GM23338 (cell line): ENCODE data around the gene CDH12. TPM values are rescaled to one million over a fixed set of nuclear protein-coding genes. Genes with fewer than 3 reads are reported as not detected.
"Not testable (repeated sequence)": the region's sequence is repeated elsewhere in the genome, so short reads cannot be mapped to it uniquely, and the experiment has no call there.

ENCODE experiments used
- ATAC-seq: fragments of 200-7000 bp; cut with Tn5 transposase; 3 replicates; pipeline ENCODE4 v1.9.1; 2020
- DNase-seq: peaks from one replicate; pipeline ENCODE4 v3.0.0-alpha.2; 2015; ENCODE audit warnings: low spot score
- H2AFZ ChIP-seq: fragments of 200-600 bp; sonication (generic); 2 replicates; pipeline ENCODE4 v1.8.0; 2016; ENCODE audit warnings: antibody characterized with exemption, mild to moderate bottlenecking, moderate library complexity
- H3F3A ChIP-seq: fragments of 200-600 bp; sonication (generic); replicated peaks from 2 replicates; pipeline ENCODE4 v1.8.0; 2017; ENCODE audit warnings: antibody characterized with exemption, mixed run types, low read depth
- H3K27ac ChIP-seq: fragments of 200-600 bp; sonication (generic); 2 replicates; pipeline ENCODE4 v1.6.1; 2016; ENCODE audit warnings: low read depth
- H3K27me3 ChIP-seq: fragments of 200-600 bp; sonication (generic); 2 replicates; pipeline ENCODE4 v1.8.0; 2016; ENCODE audit warnings: mild to moderate bottlenecking, mixed run types, moderate library complexity; ENCODE audit not compliant: insufficient read depth
- H3K36me3 ChIP-seq: fragments of 200-600 bp; sonication (generic); 2 replicates; pipeline ENCODE4 v1.8.0; 2016; ENCODE audit warnings: mild to moderate bottlenecking; ENCODE audit not compliant: insufficient read depth
- H3K4me1 ChIP-seq: fragments of 200-600 bp; sonication (generic); 2 replicates; pipeline ENCODE4 v1.8.0; 2016; ENCODE audit warnings: mild to moderate bottlenecking, moderate library complexity; ENCODE audit not compliant: insufficient read depth
- H3K4me2 ChIP-seq: fragments of 200-600 bp; sonication (generic); 2 replicates; pipeline ENCODE4 v1.7.1; 2017; ENCODE audit warnings: mixed run types
- H3K4me3 ChIP-seq: fragments of 200-600 bp; sonication (generic); 2 replicates; pipeline ENCODE4 v1.6.1; 2016; ENCODE audit warnings: mixed run types
- H3K79me2 ChIP-seq: fragments of 200-600 bp; sonication (generic); replicated peaks from 2 replicates; pipeline ENCODE4 v1.8.0; 2017; ENCODE audit warnings: mild to moderate bottlenecking; ENCODE audit not compliant: insufficient read depth
- H3K9me2 ChIP-seq: fragments of 200-600 bp; sonication (generic); 2 replicates; pipeline ENCODE4 v1.8.0; 2017; ENCODE audit not compliant: insufficient read depth
- H4K20me1 ChIP-seq: fragments of 200-600 bp; sonication (generic); replicated peaks from 2 replicates; pipeline ENCODE4 v1.8.0; 2017; ENCODE audit warnings: mild to moderate bottlenecking; ENCODE audit not compliant: insufficient read depth
- H3K27ac Mint-ChIP-seq: 2 replicates; pipeline ENCODE4 v1.8.0; 2020; ENCODE audit warnings: inconsistent platforms, mild to moderate bottlenecking, moderate library complexity, mixed read lengths
- H3K27me3 Mint-ChIP-seq: 3 replicates; pipeline ENCODE4 v1.8.0; 2022; ENCODE audit warnings: low read depth, mild to moderate bottlenecking, moderate library complexity, mixed read lengths, inconsistent platforms; ENCODE audit not compliant: insufficient read depth, poor library complexity
- H3K36me3 Mint-ChIP-seq: 3 replicates; pipeline ENCODE4 v1.8.0; 2021; ENCODE audit warnings: low read depth, mild to moderate bottlenecking, inconsistent platforms, moderate library complexity, mixed read lengths
- H3K4me1 Mint-ChIP-seq: 3 replicates; pipeline ENCODE4 v1.8.0; 2020; ENCODE audit warnings: mild to moderate bottlenecking, inconsistent platforms, mixed read lengths
- H3K4me3 Mint-ChIP-seq: 3 replicates; pipeline ENCODE4 v1.8.0; 2021; ENCODE audit warnings: moderate library complexity, mild to moderate bottlenecking, inconsistent platforms, mixed read lengths
- H3K9me3 Mint-ChIP-seq: 3 replicates; pipeline ENCODE4 v1.8.0; 2020; ENCODE audit warnings: moderate library complexity, mild to moderate bottlenecking, inconsistent platforms, mixed read lengths
- CREB1 ChIP-seq: fragments of 250-450 bp; sonication (Bioruptor Pico); IDR thresholded peaks from 2 replicates; pipeline ENCODE4 v1.5.0; 2020; ENCODE audit warnings: low read depth, mild to moderate bottlenecking, moderate library complexity
- CTCF ChIP-seq, 2 experiments: fragments of 200-600 bp in 1 of 2; sonication (generic) in 1 of 2; conservative IDR thresholded peaks; 2 replicates each; pipeline versions ENCODE4 v1.5.1 to v1.6.1; 2016 to 2017; ENCODE audit warnings: antibody characterized with exemption in 2 of 2, low read depth in 2 of 2, mild to moderate bottlenecking in 2 of 2, moderate library complexity in 1 of 2
- ETS1 ChIP-seq: IDR thresholded peaks from 2 replicates; pipeline ENCODE4 v1.6.1; 2016; ENCODE audit warnings: antibody characterized with exemption
- EZH2 ChIP-seq: fragments of 200-600 bp; sonication (generic); IDR thresholded peaks from one replicate; pipeline ENCODE4 v1.8.0; 2017; ENCODE audit warnings: antibody characterized with exemption, mild to moderate bottlenecking, low read depth; ENCODE audit not compliant: unreplicated experiment
- EZH2phosphoT487 ChIP-seq: fragments of 200-600 bp; sonication (generic); IDR thresholded peaks from one replicate; pipeline ENCODE4 v1.8.1; 2018; ENCODE audit warnings: antibody characterized with exemption; ENCODE audit not compliant: unreplicated experiment
- NANOG ChIP-seq: IDR thresholded peaks from 2 replicates; pipeline ENCODE4 v1.6.1; 2016; ENCODE audit warnings: antibody characterized with exemption, borderline replicate concordance
- POLR2AphosphoS5 ChIP-seq: IDR thresholded peaks from 2 replicates; pipeline ENCODE4 v1.6.1; 2016; ENCODE audit warnings: antibody characterized with exemption, low read depth
- REST ChIP-seq: IDR thresholded peaks from one replicate; pipeline ENCODE4 v1.6.1; 2018; ENCODE audit warnings: antibody characterized with exemption; ENCODE audit not compliant: unreplicated experiment
- STAT1 ChIP-seq: IDR thresholded peaks from one replicate; pipeline ENCODE4 v1.6.1; 2016; ENCODE audit warnings: antibody characterized with exemption; ENCODE audit not compliant: unreplicated experiment
- polyA plus RNA-seq: library from polyadenylated mRNA; unstranded; fragments of >200 nt; fragmentation: Nextera tagmentation; extraction: Ambion mirVana; gene quantifications from 2 replicates; pipeline ENCODE4 v1.2.1, GENCODE V29; 2016
- total RNA-seq: library from RNA; depleted of rRNA; stranded (reverse); fragments of >200 nt; shearing (Covaris generic); gene quantifications from 2 replicates; pipeline ENCODE4 v1.2.3, GENCODE V29; 2014

The CDH12 gene
- total and polyA plus RNA-seq, 2 experiments from 2014 or later, result not detected

DNA sequence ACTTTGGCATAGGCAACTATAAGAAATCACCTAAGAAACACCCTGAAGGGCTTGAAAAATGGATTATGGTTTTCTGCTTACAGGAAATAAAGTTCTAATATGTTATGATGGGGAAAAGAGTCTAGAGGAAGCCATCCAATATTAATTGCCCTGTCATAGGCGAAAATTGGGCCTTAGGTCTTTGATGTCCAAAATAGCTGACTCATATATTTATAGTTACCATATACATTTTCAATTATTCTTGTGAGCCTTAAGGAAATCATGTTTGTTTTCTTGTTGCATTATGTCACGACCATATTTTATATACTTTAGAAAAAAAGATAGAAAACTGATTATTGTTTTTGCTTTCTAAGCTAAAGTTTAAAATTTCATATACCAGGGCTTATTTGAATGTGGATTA, 509.1 kb downstream of the CDH12 start (continued):
- TF ChIP-seq ETS1 (no peak), CREB1 (CRISPR knock-in tag) (no peak), EZH2phosphoT487 (no peak)

- Histone ChIP-seq H3K27ac (no peak overlapping the region), H3K4me2 (no peak overlapping the region), H3K27me3 (no peaks in the 10 kb centered on the region), H4K20me1 (no peaks in the 10 kb centered on the region), H3K4me1 (no peaks in the 10 kb centered on the region), H3K36me3 (no peaks in the 10 kb centered on the region; the same call in 1 of the 2 replicates), H3F3A (no peaks in the 10 kb centered on the region), H3K4me3 (no peak overlapping the region), H2AFZ (no peak overlapping the region), H3K9me2 (no peaks in the 10 kb centered on the region), H3K79me2 (no peaks in the 10 kb centered on the region)
- no peak for ATAC-seq
- H3K4me1 Mint-ChIP-seq, result no peaks in the 10 kb centered on the region
- no peaks in the 10 kb centered on the region for H3K27me3 Mint-ChIP-seq
- no peak for DNase-seq
- peaks cover 14% of the 10 kb centered on the region for H3K36me3 Mint-ChIP-seq
- TF ChIP-seq NANOG (no peak), STAT1 (no peak), REST (no peak), ETS1 (no peak), EZH2phosphoT487 (no peak), CREB1 (CRISPR knock-in tag) (no peak), CTCF (conservative IDR thresholded peaks at IDR 0.05; ENCODE audit: low read depth in 2 of 2) (no peak), EZH2 (no peak), POLR2AphosphoS5 (no peak)
- H3K9me3 Mint-ChIP-seq, result peaks cover 14% of the 10 kb centered on the region
- H3K27ac Mint-ChIP-seq, result no peak overlapping the region
- H3K4me3 Mint-ChIP-seq, result no peak overlapping the region
Observed at GRCh38 chr5:22341406-22341805, 511.7 kb downstream of the CDH12 start.

- not testable (repeated sequence) for H3K36me3 ChIP-seq, H3K27me3 ChIP-seq, ATAC-seq, H3K79me2 ChIP-seq, DNase-seq, H3K27ac Mint-ChIP-seq, H3K9me2 ChIP-seq, H3K4me3 ChIP-seq, H3K4me2 ChIP-seq, H3F3A ChIP-seq, H3K27ac ChIP-seq, H2AFZ ChIP-seq, H3K4me3 Mint-ChIP-seq, H3K4me1 Mint-ChIP-seq, H4K20me1 ChIP-seq, H3K27me3 Mint-ChIP-seq, H3K4me1 ChIP-seq
- Mint-ChIP-seq H3K9me3 (peaks cover 46% of the 10 kb centered on the region), H3K36me3 (peaks cover 31% of the 10 kb centered on the region)
Observed at GRCh38 chr5:22332949-22333348, 520.2 kb downstream of the CDH12 start.
